Measurements from ENCODE around the gene ZNF264.

DNA sequence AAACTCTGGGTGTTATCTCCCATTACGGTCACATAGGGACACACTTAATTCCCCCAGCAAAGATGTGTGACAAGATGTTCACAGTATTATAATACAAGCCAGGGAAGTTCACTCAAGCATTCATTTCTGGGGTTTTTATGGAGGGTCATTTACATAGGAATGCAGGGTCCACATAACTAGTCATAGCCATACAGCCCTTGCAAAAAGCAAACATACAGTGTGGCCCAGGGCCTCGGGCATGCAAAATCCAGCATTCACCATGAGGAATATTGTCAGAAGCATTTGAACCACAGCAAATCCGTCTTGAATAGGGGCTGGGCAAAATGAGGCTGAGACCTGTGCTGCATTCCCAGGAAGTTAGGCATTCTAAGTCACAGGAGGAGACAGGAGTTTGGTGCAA is 76.0 kb downstream of the ZNF264 start:
- TF ChIP-seq, protein P1, sequence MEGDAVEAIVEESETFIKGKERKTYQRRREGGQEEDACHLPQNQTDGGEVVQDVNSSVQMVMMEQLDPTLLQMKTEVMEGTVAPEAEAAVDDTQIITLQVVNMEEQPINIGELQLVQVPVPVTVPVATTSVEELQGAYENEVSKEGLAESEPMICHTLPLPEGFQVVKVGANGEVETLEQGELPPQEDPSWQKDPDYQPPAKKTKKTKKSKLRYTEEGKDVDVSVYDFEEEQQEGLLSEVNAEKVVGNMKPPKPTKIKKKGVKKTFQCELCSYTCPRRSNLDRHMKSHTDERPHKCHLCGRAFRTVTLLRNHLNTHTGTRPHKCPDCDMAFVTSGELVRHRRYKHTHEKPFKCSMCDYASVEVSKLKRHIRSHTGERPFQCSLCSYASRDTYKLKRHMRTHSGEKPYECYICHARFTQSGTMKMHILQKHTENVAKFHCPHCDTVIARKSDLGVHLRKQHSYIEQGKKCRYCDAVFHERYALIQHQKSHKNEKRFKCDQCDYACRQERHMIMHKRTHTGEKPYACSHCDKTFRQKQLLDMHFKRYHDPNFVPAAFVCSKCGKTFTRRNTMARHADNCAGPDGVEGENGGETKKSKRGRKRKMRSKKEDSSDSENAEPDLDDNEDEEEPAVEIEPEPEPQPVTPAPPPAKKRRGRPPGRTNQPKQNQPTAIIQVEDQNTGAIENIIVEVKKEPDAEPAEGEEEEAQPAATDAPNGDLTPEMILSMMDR (IDR thresholded peaks at IDR 0.05): no peak
- no peak for TF ChIP-seq POLR2A (IDR thresholded peaks at IDR 0.05)

Data from lower leg skin (tissue), 3 donors.